ENCODE measurements around the gene DNAH17. TPM values are rescaled to one million over a fixed set of nuclear protein-coding genes. Genes with fewer than 3 reads are reported as not detected.

The DNAH17 gene
- total and polyA plus RNA-seq, 2 donors (not counting 3 experiments of a cell fraction or from before 2014, with no cell fraction given): not detected

- no peaks in the 10 kb centered on the region for H3K9me3 ChIP-seq (replicated peaks; ENCODE audit: control insufficient read depth, insufficient read depth, low read length)
- H3K27ac ChIP-seq (ENCODE audit: insufficient read depth, low read depth, low read length): no peak overlapping the region
- no peaks in the 10 kb centered on the region for H3K79me2 ChIP-seq (ENCODE audit: control insufficient read depth, insufficient read depth, low read length)
- no peaks in the 10 kb centered on the region for H3K4me1 ChIP-seq (ENCODE audit: control insufficient read depth, extremely low read depth, insufficient read depth, low read length)
- H3K4me2 ChIP-seq (ENCODE audit: insufficient read depth, low read length): no peak overlapping the region
- CTCF ChIA-PET: no interaction called here
- no peak overlapping the region for H3K4me3 ChIP-seq (replicated peaks in 1 of 3; ENCODE audit: insufficient read depth in 1 of 3, low read depth in 1 of 3, low read length in 3 of 3)
- BruUV-seq (replicated peaks): no TSS peak
- POLR2A ChIA-PET: no interaction called here
- dilution Hi-C loops (cut with MboI; ENCODE audit: extremely low pct_ligation_motif_present, low sequenced_read_pairs): loop anchor here (25.0 kb wide), 1 partner anchor 160 kb away; no protein-coding TSS in a partner anchor
- peaks cover 0 to 5% of the 10 kb centered on the region in 2 experiments for H3K27me3 ChIP-seq (ENCODE audit: control insufficient read depth in 2 of 2, insufficient read depth in 2 of 2, low read length in 2 of 2)
- no peak overlapping the region for H2AFZ ChIP-seq (ENCODE audit: low read depth, low read length)
- DNase-seq (ENCODE audit: low read depth, low spot score) (no peak), FAIRE-seq (no peak)
- H3K9ac ChIP-seq (replicated peaks; ENCODE audit: extremely low read depth, insufficient read depth, low read length): no peak overlapping the region
- no peak for TF ChIP-seq JUN (IDR thresholded peaks at IDR 0.05; ENCODE audit: borderline replicate concordance, insufficient read depth, insufficient read length, low read depth)
- TF ChIP-seq FOS (IDR thresholded peaks at IDR 0.05; ENCODE audit: borderline replicate concordance, insufficient read depth, low read length): no peak
- TF ChIP-seq CTCF (IDR thresholded peaks at IDR 0.05; ENCODE audit: extremely low read depth in 1 of 2, insufficient read depth in 1 of 2, low read depth in 1 of 2, low read length in 2 of 2): no peak
- TF ChIP-seq MYC (IDR thresholded peaks at IDR 0.05; ENCODE audit: low read depth, low read length): no peak
- TF ChIP-seq GATA2 (IDR thresholded peaks at IDR 0.05; ENCODE audit: insufficient read depth, insufficient read length, low read depth, low read length): no peak
- no peak for TF ChIP-seq MAX (IDR thresholded peaks at IDR 0.05; ENCODE audit: insufficient read depth, insufficient read length)
- no peak for TF ChIP-seq POLR2AphosphoS5 (IDR thresholded peaks at IDR 0.05; ENCODE audit: insufficient read depth, low read depth, low read length)
- no peak for TF ChIP-seq POLR2A (IDR thresholded peaks at IDR 0.05; ENCODE audit: low read depth, low read length)
- TF ChIP-seq EZH2 (IDR thresholded peaks at IDR 0.05; ENCODE audit: borderline replicate concordance, low read depth, low read length, severe bottlenecking): no peak
- H3K36me3 ChIP-seq (ENCODE audit: control insufficient read depth in 2 of 2, extremely low read depth in 1 of 2, insufficient read depth in 2 of 2, low read length in 2 of 2): no peaks in the 10 kb centered on the region
- no peaks in the 10 kb centered on the region for H3K9me1 ChIP-seq (replicated peaks; ENCODE audit: control insufficient read depth, extremely low read depth, insufficient read depth, low read length)
- intact Hi-C loops (cut with micrococcal nuclease): no loop called here
- no peaks in the 10 kb centered on the region for H4K20me1 ChIP-seq (replicated peaks; ENCODE audit: control insufficient read depth, extremely low read depth, insufficient read depth, low read length)
Observed at GRCh38 chr17:78476973-78477372, 100.2 kb downstream of the DNAH17 start.

Data from endothelial cell of umbilical vein (primary cell).